H1 (cell line): Measurements from ENCODE around the gene RFX2. TPM values are rescaled to one million over a fixed set of nuclear protein-coding genes. Genes with fewer than 3 reads are reported as not detected.

ENCODE experiments used
- CTCF ChIA-PET: fragments of 300-600 bp; sonication (Branson Sonifier 250); formaldehyde crosslinking; loops from one replicate; lab custom pipeline; 2021; ENCODE audit not compliant: partially characterized antibody; lab: Charles Lee
- POLR2A ChIA-PET: fragments of 300-600 bp; sonication (Branson Sonifier 250); formaldehyde crosslinking; loops from one replicate; lab custom pipeline; 2021; ENCODE audit warnings: inconsistent platforms; ENCODE audit not compliant: partially characterized antibody; lab: Charles Lee
- DNase-seq, 2 experiments: peaks; one replicate each; pipeline versions ENCODE4 v3.0.0 to v3.0.0-alpha.2; 2010 to 2022; ENCODE audit warnings: low spot score in 2 of 2, low read depth in 1 of 2, mixed read lengths in 1 of 2
- FAIRE-seq: peaks from 2 replicates; lab custom pipeline; 2011; peaks lifted over from hg19 to GRCh38; lab: Jason Lieb, UNC
- H2AFZ ChIP-seq: 2 replicates; pipeline ENCODE4 v1.8.1; 2012; ENCODE audit warnings: low read length, inconsistent platforms
- H2AK5ac ChIP-seq: 2 replicates; pipeline ENCODE4 v1.6.1; 2013; ENCODE audit warnings: low read depth, low read length
- H2BK120ac ChIP-seq: replicated peaks from 2 replicates; pipeline ENCODE3; 2013; ENCODE audit warnings: low read depth, low read length, inconsistent platforms
- H2BK12ac ChIP-seq: 2 replicates; pipeline ENCODE4 v1.6.1; 2013; ENCODE audit warnings: low read depth, low read length
- H2BK15ac ChIP-seq: 2 replicates; pipeline ENCODE4 v1.6.1; 2013; ENCODE audit warnings: low read length
- H2BK20ac ChIP-seq: 2 replicates; pipeline ENCODE4 v1.6.1; 2013; ENCODE audit warnings: low read length
- H2BK5ac ChIP-seq: 2 replicates; pipeline ENCODE4 v1.6.1; 2013; ENCODE audit warnings: low read depth, low read length
- H3K14ac ChIP-seq: 2 replicates; pipeline ENCODE4 v1.6.1; 2013; ENCODE audit warnings: inconsistent platforms; ENCODE audit not compliant: insufficient read length
- H3K18ac ChIP-seq: 2 replicates; pipeline ENCODE4 v1.6.1; 2013; ENCODE audit warnings: low read length; ENCODE audit errors: extremely low read depth
- H3K23ac ChIP-seq: 2 replicates; pipeline ENCODE4 v1.6.1; 2013; ENCODE audit warnings: inconsistent platforms; ENCODE audit not compliant: insufficient read length
- H3K23me2 ChIP-seq: 2 replicates; pipeline ENCODE4 v1.6.1; 2013; ENCODE audit warnings: low read depth, low read length
- H3K27ac ChIP-seq: 2 replicates; pipeline ENCODE4 v1.6.1; 2011; ENCODE audit warnings: low read depth, low read length, inconsistent platforms
- H3K27me3 ChIP-seq, 4 experiments: replicated peaks in 1 of 4; 1 replicate in 1 of 4; 2 replicates in 3 of 4; pipeline versions ENCODE4 v1.6.1 to v1.8.1; 2011 to 2013; ENCODE audit warnings: low read length in 3 of 4, mild to moderate bottlenecking in 3 of 4, inconsistent platforms in 2 of 4, mixed read lengths in 2 of 4, moderate library complexity in 1 of 4; ENCODE audit not compliant: control insufficient read depth in 3 of 4, insufficient read depth in 3 of 4; ENCODE audit errors: extremely low read depth in 1 of 4
- H3K36me3 ChIP-seq, 4 experiments: 2 replicates each; pipeline versions ENCODE4 v1.6.1 to v1.8.1; 2011 to 2013; ENCODE audit warnings: mild to moderate bottlenecking in 4 of 4, low read length in 3 of 4, moderate library complexity in 2 of 4, control low read depth in 1 of 4, inconsistent platforms in 1 of 4; ENCODE audit not compliant: insufficient read depth in 4 of 4, control insufficient read depth in 2 of 4
- H3K4ac ChIP-seq: replicated peaks from 2 replicates; pipeline ENCODE3; 2013; ENCODE audit warnings: low read length, low read depth, mixed read lengths, inconsistent platforms; ENCODE audit not compliant: insufficient read length
- H3K4me1 ChIP-seq, 4 experiments: replicated peaks in 1 of 4; 1 replicate in 1 of 4; 2 replicates in 3 of 4; pipeline versions ENCODE4 v1.6.1 to v1.8.1; 2011 to 2013; ENCODE audit warnings: low read length in 3 of 4, inconsistent platforms in 2 of 4, mixed read lengths in 1 of 4; ENCODE audit not compliant: insufficient read depth in 4 of 4, control insufficient read depth in 3 of 4
- H3K4me2 ChIP-seq, 2 experiments: 2 replicates each; pipeline versions ENCODE4 v1.6.1 to v1.8.1; 2011 to 2013; ENCODE audit warnings: low read depth in 2 of 2, low read length in 2 of 2, control low read depth in 1 of 2, inconsistent platforms in 1 of 2, mild to moderate bottlenecking in 1 of 2; ENCODE audit not compliant: insufficient read depth in 1 of 2
- H3K4me3 ChIP-seq, 4 experiments: fragments of 200-600, 300-600 bp in 1 of 4; sonication (generic), shearing (Covaris generic), sonication (Bioruptor Twin) in 1 of 4; 2 replicates each; pipeline versions ENCODE4 v1.5.1 to v1.8.1; 2011 to 2016; ENCODE audit warnings: low read length in 4 of 4, low read depth in 3 of 4, control low read depth in 2 of 4, inconsistent platforms in 2 of 4, mild to moderate bottlenecking in 2 of 4, mixed read lengths in 1 of 4, moderate library complexity in 1 of 4; ENCODE audit not compliant: insufficient read depth in 2 of 4; ENCODE audit errors: extremely low read depth in 1 of 4
- H3K56ac ChIP-seq: replicated peaks from 2 replicates; pipeline ENCODE3; 2013; ENCODE audit warnings: low read depth, mild to moderate bottlenecking, mixed read lengths, low read length, inconsistent platforms; ENCODE audit not compliant: insufficient read length
- H3K79me1 ChIP-seq: 2 replicates; pipeline ENCODE4 v1.6.1; 2013; ENCODE audit warnings: low read depth, low read length, control low read depth
- H3K79me2 ChIP-seq, 2 experiments: 2 replicates each; pipeline versions ENCODE4 v1.6.1 to v1.8.1; 2012 to 2013; ENCODE audit warnings: low read length in 2 of 2, mild to moderate bottlenecking in 2 of 2, inconsistent platforms in 1 of 2; ENCODE audit not compliant: insufficient read depth in 2 of 2, control insufficient read depth in 1 of 2
- H3K9ac ChIP-seq, 4 experiments: replicated peaks in 1 of 4; 1 replicate in 1 of 4; 2 replicates in 3 of 4; pipeline versions ENCODE4 v1.6.1 to v1.8.1; 2011 to 2013; ENCODE audit warnings: low read depth in 3 of 4, low read length in 3 of 4, control low read depth in 2 of 4, mild to moderate bottlenecking in 2 of 4, moderate library complexity in 2 of 4, inconsistent platforms in 1 of 4; ENCODE audit errors: extremely low read depth in 1 of 4
- H3K9me3 ChIP-seq, 2 experiments: 2 replicates each; pipeline versions ENCODE4 v1.6.1 to v1.8.1; 2012 to 2013; ENCODE audit warnings: mild to moderate bottlenecking in 2 of 2, moderate library complexity in 2 of 2, control low read depth in 1 of 2, inconsistent platforms in 1 of 2, low read depth in 1 of 2, low read length in 1 of 2, mixed read lengths in 1 of 2; ENCODE audit not compliant: insufficient read depth in 2 of 2
- H4K20me1 ChIP-seq, 2 experiments: replicated peaks in 1 of 2; 2 replicates each; pipeline versions ENCODE3 to v1.8.1; 2011 to 2013; ENCODE audit warnings: inconsistent platforms in 2 of 2, low read length in 2 of 2, mild to moderate bottlenecking in 1 of 2; ENCODE audit not compliant: insufficient read depth in 2 of 2, control insufficient read depth in 1 of 2
- H4K5ac ChIP-seq: 2 replicates; pipeline ENCODE4 v1.6.1; 2013; ENCODE audit warnings: low read length, low read depth, mixed read lengths, inconsistent platforms; ENCODE audit not compliant: insufficient read length
- H4K8ac ChIP-seq: 2 replicates; pipeline ENCODE4 v1.8.0; 2013; ENCODE audit warnings: mild to moderate bottlenecking, moderate library complexity, low read length, inconsistent platforms; ENCODE audit not compliant: insufficient read depth; ENCODE audit errors: extremely low read depth
- H4K91ac ChIP-seq: replicated peaks from 2 replicates; pipeline ENCODE3; 2013; ENCODE audit warnings: low read length, mixed read lengths, inconsistent platforms; ENCODE audit not compliant: insufficient read length
- ATF2 ChIP-seq: IDR thresholded peaks from 2 replicates; pipeline ENCODE4 v1.6.1; 2012; ENCODE audit warnings: low read length, inconsistent platforms
- CHD2 ChIP-seq: IDR thresholded peaks from 2 replicates; pipeline ENCODE4 v1.6.1; 2012; ENCODE audit warnings: low read length, improper control_type of control experiment
- EP300 ChIP-seq, 2 experiments: IDR thresholded peaks; 1 replicate in 1 of 2; 2 replicates in 1 of 2; pipeline ENCODE4 v1.6.1; 2011 to 2012; ENCODE audit warnings: low read depth in 2 of 2, low read length in 2 of 2, mild to moderate bottlenecking in 2 of 2, borderline replicate concordance in 1 of 2, inconsistent platforms in 1 of 2, moderate library complexity in 1 of 2
- KDM1A ChIP-seq: fragments of 200-600, 300-600 bp; sonication (generic); IDR thresholded peaks from 2 replicates; pipeline ENCODE4 v1.7.1; 2016; ENCODE audit warnings: mild to moderate bottlenecking, low read length, borderline replicate concordance
- MAFK ChIP-seq: IDR thresholded peaks from 2 replicates; pipeline ENCODE4 v1.6.1; 2012; ENCODE audit warnings: low read depth, mild to moderate bottlenecking, improper control_type of control experiment, low read length
- RAD21 ChIP-seq, 2 experiments: IDR thresholded peaks in 1 of 2; conservative IDR thresholded peaks in 1 of 2; 2 replicates each; pipeline ENCODE4 v1.6.1; 2011; ENCODE audit warnings: low read depth in 2 of 2, low read length in 2 of 2, improper control_type of control experiment in 1 of 2, inconsistent platforms in 1 of 2, mild to moderate bottlenecking in 1 of 2, moderate library complexity in 1 of 2
- SRF ChIP-seq: IDR thresholded peaks from 2 replicates; pipeline ENCODE4 v1.6.1; 2011; ENCODE audit warnings: mild to moderate bottlenecking, low read depth, low read length, moderate library complexity
- WGBS, 2 experiments: shearing (Covaris generic) in 1 of 2; methylation state at CpG; one replicate each; pipeline versions ENCODE4 v1.1.6 to v1.1.7; 2013 to 2015; ENCODE audit warnings: low lambda C conversion rate in 2 of 2, mixed read lengths in 2 of 2, inconsistent platforms in 1 of 2, low coverage in 1 of 2, missing lambda C conversion rate in 1 of 2; ENCODE audit not compliant: insufficient replicate concordance in 2 of 2, insufficient coverage in 1 of 2, insufficient read length in 1 of 2; ENCODE audit errors: extremely low coverage in 1 of 2, missing lambda C conversion rate in 1 of 2; 5-methylcytosine and 5-hydroxymethylcytosine counted together
- polyA plus RNA-seq, 7 experiments: library from polyadenylated mRNA; depleted of rRNA in 3 of 7; stranded (reverse) in 5 of 7; unstranded in 2 of 7; fragments of >200 nt in 5 of 7; fragments of 200-250 nt in 2 of 7; gene quantifications; 1 replicate in 5 of 7; 2 replicates in 1 of 7; 4 replicates in 1 of 7; pipeline versions ENCODE4 v1.2.1 to v1.2.3, GENCODE V29; 2011 to 2013; ENCODE audit warnings: missing spikeins in 2 of 7, mixed read lengths in 2 of 7
- total RNA-seq: library from RNA; stranded (reverse); fragmentation: NEBNext Ultra II Directional; extraction: Animal tissue kit (Norgen Biotek cat#: 25700); gene quantifications from 2 replicates; pipeline ENCODE4 v1.2.1, GENCODE V29; 2021
- TF ChIP-seq, protein P1 (sequence below): IDR thresholded peaks from 2 replicates; pipeline ENCODE4 v1.6.1; 2012; ENCODE audit warnings: inconsistent platforms

The RFX2 gene
- total and polyA plus RNA-seq, 2 of the 8 experiments (the other 6 are each of a cell fraction or from before 2014, with no cell fraction given) = 4.8 to 5.3 TPM

DNA sequence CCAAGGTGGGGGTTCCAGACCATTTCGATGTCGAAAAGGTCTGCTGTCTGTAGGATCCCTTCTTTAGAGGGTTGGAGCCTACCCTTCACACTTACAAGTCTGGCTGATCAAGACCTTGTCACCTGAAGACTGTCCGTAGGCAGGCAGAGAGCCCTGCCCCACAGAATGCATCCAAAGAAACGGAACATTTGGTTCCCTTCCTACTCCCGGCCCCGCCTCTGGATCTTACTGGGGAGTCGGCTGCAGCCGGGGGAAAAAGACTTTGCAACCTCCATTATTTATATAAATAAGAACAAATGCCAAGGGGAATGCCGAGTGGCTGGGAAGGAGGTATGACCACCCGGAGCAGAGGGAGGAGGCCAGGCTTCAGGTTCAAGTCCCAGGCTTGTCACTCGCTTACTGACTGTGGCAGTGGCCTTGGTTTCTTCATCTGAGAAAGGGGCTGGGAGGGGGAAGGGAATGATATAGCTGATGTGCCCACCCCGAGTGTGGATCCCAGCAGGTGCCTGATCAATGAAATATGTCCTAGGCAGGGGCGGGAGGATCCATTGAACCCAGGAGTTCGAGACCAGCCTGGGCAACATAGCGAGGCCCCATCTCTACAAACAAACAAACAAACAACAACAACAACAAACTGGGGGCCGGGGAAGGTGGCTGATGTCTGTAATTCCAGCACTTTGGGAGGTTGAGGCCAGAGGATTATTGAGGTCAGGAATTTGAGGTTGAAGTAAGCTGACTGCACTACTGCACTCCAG, 48.7 kb downstream of the RFX2 start:
- H3K56ac ChIP-seq = no peak overlapping the region
- H2BK5ac ChIP-seq = no peak overlapping the region
- no peak overlapping the region for H3K4me2 ChIP-seq
- H4K20me1 ChIP-seq = peaks cover 2 to 4% of the 10 kb centered on the region in 2 experiments
- no peak overlapping the region for H4K8ac ChIP-seq
- CTCF ChIA-PET = interaction anchor here (0.9 to 4.1 kb wide), 2 partner anchors 14 to 64 kb away, joined by 3 to 17 read pairs; no protein-coding TSS in a partner anchor
- H3K9me3 ChIP-seq = no peaks in the 10 kb centered on the region
- H4K5ac ChIP-seq = no peak overlapping the region
- H3K18ac ChIP-seq = no peak overlapping the region
- H2BK20ac ChIP-seq = no peak overlapping the region
- 0 out of 7 replicates have a peak, but pooled peaks cover 0 to 2% (median 0%) of the 10 kb centered on the region in 4 experiments for H3K27me3 ChIP-seq
- H3K4me1 ChIP-seq = peaks cover 3 to 6% (median 5%) of the 10 kb centered on the region in 4 experiments; a peak in 6 of 7 replicates
- no peak overlapping the region for H3K14ac ChIP-seq
- H3K23ac ChIP-seq = no peak overlapping the region
- H2AK5ac ChIP-seq = no peak overlapping the region
- no peak overlapping the region for H2AFZ ChIP-seq
- H3K9ac ChIP-seq = no peak overlapping the region
- no peak overlapping the region for H3K4ac ChIP-seq
- H3K4me3 ChIP-seq = no peak overlapping the region
- no peaks in the 10 kb centered on the region for H3K79me2 ChIP-seq
- FAIRE-seq = no peak
- peak overlapping the region; percentile 45; the same call in 1 of the 2 replicates for H2BK12ac ChIP-seq
- no peak for TF ChIP-seq ATF2
- TF ChIP-seq EP300 (IDR thresholded peaks at IDR 0.05; ENCODE audit: borderline replicate concordance in 1 of 2, low read depth in 2 of 2, low read length in 2 of 2) = no peak
- TF ChIP-seq, protein P1, sequence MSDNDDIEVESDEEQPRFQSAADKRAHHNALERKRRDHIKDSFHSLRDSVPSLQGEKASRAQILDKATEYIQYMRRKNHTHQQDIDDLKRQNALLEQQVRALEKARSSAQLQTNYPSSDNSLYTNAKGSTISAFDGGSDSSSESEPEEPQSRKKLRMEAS = no peak
- no peak for TF ChIP-seq SRF
- TF ChIP-seq MAFK = no peak
- no peak for TF ChIP-seq CHD2
- no peak for TF ChIP-seq RAD21 (IDR thresholded peaks at IDR 0.05 in 1 of 2, conservative IDR thresholded peaks at IDR 0.05 in 1 of 2; ENCODE audit: low read depth in 2 of 2, low read length in 2 of 2)
- TF ChIP-seq KDM1A = no peak
- TF ChIP-seq, all 59 proteins: peak for 0
- Histone ChIP-seq H3K23me2 (0 out of 2 replicates have a peak, but pooled peaks cover 2% of the 10 kb centered on the region), H3K79me1 (no peaks in the 10 kb centered on the region), H2BK15ac (no peak overlapping the region), H2BK120ac (no peak overlapping the region), H4K91ac (no peak overlapping the region), H3K27ac (no peak overlapping the region), H3K36me3 (no peaks in the 10 kb centered on the region)
- no peak for DNase-seq
- POLR2A ChIA-PET = no interaction called here
- 84% methylated on average over 16 of the region's 16 CpGs; no CpG with 5 or more reads in 1 of the 2 experiments for WGBS, 2 experiments
